Activated T-cell treated with anti-CD3 and anti-CD28 coated beads, Interleukin-2, amount 50 U/mL, for 72 hours (primary cell): ENCODE measurements around the gene MVP. TPM values are rescaled to one million over a fixed set of nuclear protein-coding genes. Genes with fewer than 3 reads are reported as not detected.
A peak's percentile ranks its signal among the peaks of the same experiment; 100 is the strongest.
"Not testable (repeated sequence)": the region's sequence is repeated elsewhere in the genome, so short reads cannot be mapped to it uniquely, and the experiment has no call there.

ENCODE experiments used
- ATAC-seq, 2 donors: fragments of 150-1000 bp; cut with Tn5 transposase; replicated peaks in 1 of 2; 2 replicates each; pipeline ENCODE4 v1.10.0; 2021; ENCODE audit warnings: moderate library complexity in 2 of 2, mild to moderate bottlenecking in 1 of 2
- DNase-seq, 2 donors: peaks; one replicate each; pipeline ENCODE4 v3.0.0; 2021 to 2022; ENCODE audit warnings: mixed read lengths in 1 of 2
- H3K27ac Mint-ChIP-seq: one replicate; pipeline ENCODE4 v1.8.0; 2022; ENCODE audit warnings: mild to moderate bottlenecking, moderate library complexity, mixed read lengths
- H3K27me3 Mint-ChIP-seq: one replicate; pipeline ENCODE4 v1.8.0; 2022; ENCODE audit warnings: low read depth, mixed read lengths
- H3K36me3 Mint-ChIP-seq, 2 donors: one replicate each; pipeline ENCODE4 v1.8.0; 2022; ENCODE audit warnings: mixed read lengths in 2 of 2, mild to moderate bottlenecking in 1 of 2; ENCODE audit not compliant: insufficient read depth in 2 of 2
- H3K4me1 Mint-ChIP-seq: one replicate; pipeline ENCODE4 v1.8.0; 2022; ENCODE audit warnings: low read depth, mixed read lengths
- H3K4me3 Mint-ChIP-seq, 2 donors: one replicate each; pipeline ENCODE4 v1.8.0; 2022; ENCODE audit warnings: mild to moderate bottlenecking in 2 of 2, mixed read lengths in 2 of 2, moderate library complexity in 2 of 2
- H3K9me3 Mint-ChIP-seq, 2 donors: one replicate each; pipeline ENCODE4 v1.8.0; 2022; ENCODE audit warnings: mixed read lengths in 2 of 2
- total RNA-seq, 2 donors: library from RNA; stranded (reverse); gene quantifications; one replicate each; pipeline ENCODE4 v1.2.3, GENCODE V29; 2022

Gene MVP
- total RNA-seq, 2 donors from 2014 or later: 148 to 161 TPM

DNA sequence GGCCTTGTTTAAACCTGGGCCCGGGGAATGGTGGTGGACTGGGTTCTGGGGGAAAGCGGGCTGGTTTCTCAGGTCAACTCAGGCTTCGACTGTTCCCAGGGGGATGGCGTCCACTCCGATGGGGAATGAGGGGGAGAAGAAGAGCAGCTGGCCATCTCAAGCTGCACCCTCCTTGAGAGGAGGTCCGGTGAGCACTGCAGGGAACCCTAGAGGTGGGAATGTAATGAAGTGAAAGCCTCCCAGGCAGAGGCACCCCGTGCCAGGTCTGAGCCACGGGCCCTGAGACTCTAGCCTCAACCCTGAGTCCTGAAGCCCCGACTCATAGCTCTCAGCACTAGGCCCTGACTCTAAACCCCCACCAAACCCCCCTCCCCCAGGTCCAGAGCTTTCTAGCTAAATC lies 43.9 kb downstream of the MVP start:
- H3K27ac Mint-ChIP-seq: no peak overlapping the region
- H3K27me3 Mint-ChIP-seq: no peaks in the 10 kb centered on the region
- H3K36me3 Mint-ChIP-seq: peaks cover 2 to 5% of the 10 kb centered on the region in 2 donors
- DNase-seq: no peak
- H3K4me1 Mint-ChIP-seq: peaks cover 30% of the 10 kb centered on the region
- H3K9me3 Mint-ChIP-seq: no peaks in the 10 kb centered on the region
- no peak overlapping the region for H3K4me3 Mint-ChIP-seq
- no peak for ATAC-seq

DNA sequence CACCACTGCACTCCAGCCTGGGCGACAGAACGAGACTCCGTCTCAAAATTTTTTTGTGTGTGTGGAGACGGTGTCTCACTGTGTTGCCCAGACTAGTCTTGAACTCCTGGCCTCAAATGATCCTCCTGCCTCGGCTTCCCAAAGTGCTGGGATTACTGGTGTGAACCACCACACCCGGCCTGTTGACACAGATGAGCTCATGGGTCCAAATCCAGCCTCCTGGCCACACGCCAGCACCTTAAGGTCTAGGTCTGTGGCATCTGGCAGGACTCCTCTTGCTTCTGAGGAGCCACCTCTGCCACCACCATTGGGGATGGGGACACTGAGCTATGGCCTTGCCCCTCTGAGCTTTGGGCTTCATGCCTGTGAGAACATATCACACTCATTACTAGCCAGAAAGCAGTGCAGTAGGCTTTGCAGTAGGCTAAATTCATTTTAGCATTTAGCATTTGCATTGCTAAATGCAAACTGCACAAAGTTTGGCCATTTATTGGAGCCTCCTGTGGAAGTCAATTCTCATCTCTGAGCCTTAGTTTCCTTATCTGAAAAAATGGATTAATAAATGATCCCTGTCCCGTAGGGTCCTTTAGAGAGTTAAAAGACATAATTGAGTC lies 48.2 kb downstream of the MVP start:
- no peaks in the 10 kb centered on the region for H3K9me3 Mint-ChIP-seq
- H3K27me3 Mint-ChIP-seq: no peaks in the 10 kb centered on the region
- no peaks in the 10 kb centered on the region for H3K36me3 Mint-ChIP-seq
- no peak for ATAC-seq
- DNase-seq: no peak
- H3K4me3 Mint-ChIP-seq: no peak overlapping the region
- peaks cover 2% of the 10 kb centered on the region for H3K4me1 Mint-ChIP-seq
- H3K27ac Mint-ChIP-seq: no peak overlapping the region

DNA sequence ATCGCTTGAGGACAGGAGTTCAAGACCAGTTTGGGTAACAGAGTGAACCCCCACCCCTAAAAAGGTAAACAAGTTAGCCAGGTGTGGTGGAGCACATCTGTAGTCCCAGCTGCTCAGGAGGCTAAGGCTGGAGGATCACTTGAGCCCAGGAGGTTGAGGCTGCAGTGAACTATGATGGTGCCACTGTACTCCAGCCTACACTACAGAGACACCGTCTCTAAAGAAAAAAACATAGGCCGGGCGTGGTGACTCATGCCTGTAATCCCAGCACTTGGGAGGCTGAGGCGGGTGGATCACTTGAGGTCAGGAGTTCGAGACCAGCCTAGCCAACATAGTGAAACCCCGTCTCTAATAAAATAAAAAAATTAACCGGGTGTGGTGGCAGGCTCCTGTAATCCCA lies 48.8 kb downstream of the MVP start:
- not testable (repeated sequence) for H3K27me3 Mint-ChIP-seq, ATAC-seq, H3K9me3 Mint-ChIP-seq, H3K36me3 Mint-ChIP-seq, H3K4me1 Mint-ChIP-seq, H3K27ac Mint-ChIP-seq, H3K4me3 Mint-ChIP-seq, DNase-seq

DNA sequence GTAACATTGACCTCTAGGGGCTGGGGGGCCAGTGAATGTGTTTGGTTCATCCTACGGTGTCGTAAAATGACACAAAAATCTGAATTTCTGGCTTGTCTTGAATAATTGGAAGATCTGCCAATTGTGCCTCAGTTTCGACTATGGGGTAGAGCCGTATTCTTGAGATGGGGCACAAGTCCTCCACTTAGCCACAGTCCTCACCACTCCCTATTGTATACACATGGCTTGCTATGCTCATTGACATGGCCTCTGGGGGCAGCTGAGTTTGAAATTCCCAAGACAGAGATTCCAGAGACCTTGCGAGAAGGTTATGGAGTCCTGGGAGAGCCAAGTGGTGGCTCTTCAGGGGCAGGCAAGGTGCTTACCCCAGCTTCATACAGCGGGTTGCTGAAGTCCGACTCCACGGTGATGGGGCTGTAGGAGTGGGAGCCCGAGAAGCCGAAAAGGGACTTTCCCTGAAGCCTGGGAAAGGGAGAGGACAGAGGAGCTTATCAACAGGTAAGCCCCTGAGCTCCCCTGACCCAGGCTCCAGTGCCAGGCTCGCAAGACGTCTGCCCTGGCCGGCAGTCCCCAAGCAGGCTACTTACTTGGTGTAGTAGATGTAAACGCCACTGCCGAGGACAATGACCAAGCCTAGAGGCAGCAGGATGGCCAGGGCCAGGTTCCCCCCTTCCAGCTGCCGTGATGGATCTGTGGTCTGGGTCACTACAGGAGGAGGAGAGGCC lies 51.7 kb downstream of the MVP start:
- H3K27me3 Mint-ChIP-seq: peaks cover 11% of the 10 kb centered on the region
- no peak overlapping the region for H3K27ac Mint-ChIP-seq
- DNase-seq (no peak), ATAC-seq (no peak)
- no peak overlapping the region for H3K4me3 Mint-ChIP-seq
- H3K9me3 Mint-ChIP-seq: no peaks in the 10 kb centered on the region
- H3K36me3 Mint-ChIP-seq: no peaks in the 10 kb centered on the region
- peaks cover 9% of the 10 kb centered on the region for H3K4me1 Mint-ChIP-seq

DNA sequence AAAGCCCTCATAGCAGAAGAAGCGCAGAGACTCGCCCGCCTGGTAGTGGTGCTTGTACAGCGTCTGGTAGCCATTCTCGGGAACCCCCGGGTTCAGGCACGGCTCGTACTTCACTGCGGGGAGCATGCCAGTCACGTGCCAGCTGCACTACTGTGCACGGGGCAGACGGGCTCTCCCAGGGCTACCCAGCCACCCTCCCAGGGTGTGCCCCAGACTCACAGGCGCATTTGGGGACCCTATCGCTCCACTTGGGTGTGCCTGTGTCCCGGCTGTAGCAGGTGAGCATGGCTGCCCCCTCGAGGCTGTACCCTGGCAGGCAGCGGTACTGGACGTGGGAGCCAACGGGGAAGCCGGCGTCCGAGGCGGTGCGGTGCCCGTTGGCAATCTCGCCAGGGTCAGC lies 53.1 kb downstream of the MVP start:
- no peak overlapping the region for H3K4me3 Mint-ChIP-seq
- peaks cover 20% of the 10 kb centered on the region for H3K4me1 Mint-ChIP-seq
- DNase-seq (no peak), ATAC-seq (no peak)
- H3K27me3 Mint-ChIP-seq: peaks cover 23% of the 10 kb centered on the region
- no peak overlapping the region for H3K27ac Mint-ChIP-seq
- no peaks in the 10 kb centered on the region for H3K36me3 Mint-ChIP-seq
- no peaks in the 10 kb centered on the region for H3K9me3 Mint-ChIP-seq

DNA sequence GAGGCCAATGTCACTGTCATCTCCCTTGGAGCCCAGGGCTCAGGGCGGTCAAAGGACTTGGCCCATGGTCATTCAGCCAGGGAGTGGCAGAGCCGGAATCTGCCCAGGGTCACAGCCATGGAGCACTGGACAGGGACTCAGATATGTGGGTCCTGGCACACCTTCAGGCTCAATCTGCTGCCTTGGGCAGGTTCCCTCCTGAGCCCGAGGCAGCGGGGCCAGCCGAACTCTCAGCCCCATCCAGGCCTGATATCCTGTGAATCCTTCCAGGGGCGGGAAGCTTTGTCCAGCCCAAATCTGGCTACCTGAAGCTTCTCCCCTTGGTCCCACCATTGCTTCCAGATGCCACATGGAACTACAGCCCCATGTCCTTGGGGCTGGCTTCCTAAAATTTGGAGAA lies 54.9 kb downstream of the MVP start:
- H3K4me1 Mint-ChIP-seq: peaks cover 20% of the 10 kb centered on the region
- DNase-seq (no peak), ATAC-seq (no peak)
- no peak overlapping the region for H3K4me3 Mint-ChIP-seq
- H3K36me3 Mint-ChIP-seq: no peaks in the 10 kb centered on the region
- peaks cover 30% of the 10 kb centered on the region for H3K27me3 Mint-ChIP-seq
- H3K9me3 Mint-ChIP-seq: no peaks in the 10 kb centered on the region
- no peak overlapping the region for H3K27ac Mint-ChIP-seq

DNA sequence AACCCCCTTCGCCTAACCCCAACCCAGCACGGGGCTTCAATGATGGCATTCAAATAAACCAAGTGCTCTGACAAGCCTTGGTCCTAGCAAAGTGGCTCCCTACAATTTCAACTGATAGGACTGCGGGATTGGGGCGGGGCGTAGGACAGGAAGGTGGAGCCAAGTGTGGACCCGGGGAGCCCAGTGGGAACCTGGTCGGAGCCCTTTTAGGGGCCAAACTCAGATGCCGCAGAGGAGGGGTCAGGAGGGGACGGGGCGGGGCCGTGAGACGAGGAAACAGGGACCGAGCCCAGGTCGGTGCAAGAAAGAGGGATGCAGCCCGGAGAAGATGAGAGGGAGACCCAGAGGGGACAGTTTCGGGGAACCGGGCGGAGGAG lies 55.9 kb downstream of the MVP start:
- Mint-ChIP-seq H3K4me3 (peak overlapping the region; percentile 26 to 85), H3K9me3 (no peaks in the 10 kb centered on the region), H3K4me1 (peaks cover 20% of the 10 kb centered on the region), H3K36me3 (no peaks in the 10 kb centered on the region), H3K27me3 (peaks cover 30% of the 10 kb centered on the region), H3K27ac (no peak overlapping the region)
- ATAC-seq (no peak), DNase-seq (no peak)

DNA sequence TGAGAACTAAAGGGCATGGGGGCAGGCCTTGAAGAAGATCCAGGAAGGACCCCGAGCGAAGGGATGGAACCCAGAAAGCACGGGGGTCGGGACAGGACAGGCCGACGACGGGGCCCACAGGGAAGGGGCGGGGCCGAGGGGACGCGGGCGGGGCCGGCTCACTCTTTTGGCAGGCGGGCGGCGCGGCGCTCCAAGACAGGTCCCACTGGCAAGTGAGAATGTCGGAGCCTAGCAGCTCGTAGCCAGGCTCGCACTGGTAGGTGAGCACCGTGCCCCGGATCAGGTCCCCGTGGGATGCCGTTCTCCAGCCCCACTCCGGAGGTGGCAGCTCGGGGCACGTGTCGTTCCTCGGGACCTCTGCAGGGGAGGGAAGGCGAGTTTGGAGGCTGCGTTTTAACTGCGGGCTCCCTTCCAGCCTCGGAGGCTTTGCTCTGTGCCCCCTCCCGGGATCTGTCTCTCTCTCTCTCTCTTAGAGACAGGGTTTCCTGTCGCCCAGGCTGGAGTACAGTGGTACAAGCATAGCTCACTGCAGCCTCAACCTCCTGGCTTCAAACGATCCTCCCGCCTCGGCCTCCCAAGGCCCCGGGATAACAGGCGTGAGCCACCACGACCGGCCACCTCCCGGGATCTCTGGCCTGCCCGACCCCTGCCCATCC lies 56.5 kb downstream of the MVP start:
- Mint-ChIP-seq H3K4me1 (peaks cover 20% of the 10 kb centered on the region), H3K36me3 (no peaks in the 10 kb centered on the region), H3K4me3 (peak overlapping the region; percentile 26 to 85), H3K27ac (no peak overlapping the region), H3K27me3 (peaks cover 30% of the 10 kb centered on the region), H3K9me3 (no peaks in the 10 kb centered on the region)
- ATAC-seq (peak; percentile 36 to 46), DNase-seq (peak; percentile 47 to 51)

DNA sequence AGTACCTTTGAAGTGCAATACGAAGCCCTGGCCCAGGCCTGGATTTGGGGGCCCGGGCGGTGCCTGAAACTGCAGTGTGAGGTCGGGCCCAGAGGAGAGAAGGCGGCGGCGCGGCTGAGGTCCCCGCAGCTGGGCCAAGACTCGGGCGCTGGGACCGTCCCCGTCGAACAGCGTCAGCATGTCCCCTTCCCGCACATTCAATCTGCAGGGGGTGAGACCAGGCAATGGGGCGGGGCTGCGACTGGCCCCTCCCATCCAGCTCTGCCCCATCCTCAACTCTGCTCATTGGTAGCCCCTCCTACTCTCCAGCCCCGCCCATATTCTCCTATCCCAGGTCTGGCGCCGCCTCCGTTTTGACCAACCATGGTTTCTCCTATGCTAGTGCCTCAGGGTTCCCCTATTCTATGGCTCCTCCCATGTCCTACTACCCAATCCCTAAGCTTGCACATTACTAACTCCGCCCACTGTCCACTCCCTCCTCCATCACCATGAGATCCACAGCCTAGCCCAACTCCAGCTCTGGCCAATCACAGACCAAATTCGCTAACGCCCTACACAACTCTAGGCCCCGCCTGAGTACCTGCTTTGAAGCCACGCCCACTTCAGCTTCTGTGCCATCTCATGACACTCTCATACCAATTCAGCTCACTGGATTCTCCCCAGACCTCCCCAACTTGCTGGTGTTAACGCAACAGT lies 57.2 kb downstream of the MVP start:
- H3K36me3 Mint-ChIP-seq: no peaks in the 10 kb centered on the region
- H3K27ac Mint-ChIP-seq: no peak overlapping the region
- H3K9me3 Mint-ChIP-seq: no peaks in the 10 kb centered on the region
- peak overlapping the region; percentile 26 to 85 for H3K4me3 Mint-ChIP-seq
- peak; percentile 73 to 84 for DNase-seq
- ATAC-seq: peak; percentile 90 to 91
- H3K4me1 Mint-ChIP-seq: peaks cover 20% of the 10 kb centered on the region
- peaks cover 30% of the 10 kb centered on the region for H3K27me3 Mint-ChIP-seq

DNA sequence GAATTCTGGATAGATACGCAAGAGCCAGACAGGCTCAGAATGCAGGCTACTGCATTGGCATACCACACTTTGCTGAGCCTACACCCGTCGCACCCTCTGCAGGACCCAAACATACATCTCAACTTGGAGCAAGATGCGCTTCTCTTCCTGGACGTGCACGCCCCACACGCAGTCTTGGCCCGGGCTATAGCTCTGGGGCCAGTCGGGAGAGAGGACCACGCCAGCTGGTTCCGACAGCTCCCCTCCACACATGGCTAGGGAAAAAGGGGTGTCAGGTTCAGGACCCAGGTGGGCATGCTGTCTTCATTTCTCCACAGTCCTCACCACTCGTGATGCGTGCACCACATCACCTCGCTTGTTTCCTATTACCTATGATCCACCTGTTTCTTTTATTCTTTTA lies 57.9 kb downstream of the MVP start:
- Mint-ChIP-seq H3K9me3 (no peaks in the 10 kb centered on the region), H3K36me3 (no peaks in the 10 kb centered on the region), H3K27me3 (peaks cover 30% of the 10 kb centered on the region), H3K27ac (no peak overlapping the region), H3K4me3 (no peak overlapping the region), H3K4me1 (peaks cover 20% of the 10 kb centered on the region)
- DNase-seq (no peak), ATAC-seq (no peak)

DNA sequence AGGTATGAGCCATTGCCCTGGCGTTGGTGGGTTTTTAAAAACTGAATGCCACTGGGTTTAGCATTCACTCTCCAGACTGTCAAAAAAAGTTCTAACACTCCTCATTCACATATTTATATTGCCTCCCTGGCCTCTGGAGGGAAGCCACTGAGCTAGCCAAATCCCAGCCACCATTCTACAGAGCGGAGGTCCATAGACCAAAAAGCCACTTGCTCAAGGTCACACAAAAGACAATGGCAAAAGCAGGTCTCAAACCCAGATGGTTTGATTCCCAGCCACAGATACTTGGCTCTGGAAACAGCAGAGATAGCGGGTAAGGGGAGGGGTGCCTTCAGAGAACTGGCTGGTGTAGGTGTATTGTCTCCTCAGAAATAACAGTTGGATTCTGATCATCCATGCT lies 60.8 kb downstream of the MVP start:
- peaks cover 30% of the 10 kb centered on the region for H3K27me3 Mint-ChIP-seq
- ATAC-seq: no peak
- peaks cover 19% of the 10 kb centered on the region for H3K4me1 Mint-ChIP-seq
- no peaks in the 10 kb centered on the region for H3K36me3 Mint-ChIP-seq
- H3K27ac Mint-ChIP-seq: no peak overlapping the region
- no peak for DNase-seq
- no peaks in the 10 kb centered on the region for H3K9me3 Mint-ChIP-seq
- no peak overlapping the region for H3K4me3 Mint-ChIP-seq

DNA sequence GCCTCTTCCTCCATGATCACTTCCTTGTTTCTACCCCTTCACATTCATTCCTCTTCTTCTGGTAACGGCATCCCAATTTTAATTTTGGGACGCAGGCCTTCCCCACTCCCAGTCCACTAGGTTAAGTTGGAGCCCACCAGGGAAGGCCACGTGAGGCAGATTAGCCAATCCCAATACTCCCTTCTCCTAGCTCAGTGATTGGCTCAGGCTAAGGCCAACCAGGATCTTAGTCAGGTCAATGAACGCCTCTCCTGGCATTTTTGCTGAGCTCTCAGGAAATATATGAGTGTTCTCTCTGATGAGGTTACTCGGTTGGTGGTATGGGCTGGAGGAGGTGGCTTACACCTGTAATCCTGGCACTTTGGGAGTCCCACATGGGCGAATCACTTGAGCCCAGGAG lies 63.7 kb downstream of the MVP start:
- Mint-ChIP-seq H3K27ac (no peak overlapping the region), H3K36me3 (no peaks in the 10 kb centered on the region), H3K9me3 (no peaks in the 10 kb centered on the region), H3K4me1 (no peaks in the 10 kb centered on the region), H3K27me3 (peaks cover 12% of the 10 kb centered on the region), H3K4me3 (no peak overlapping the region)
- DNase-seq (no peak), ATAC-seq (no peak)

DNA sequence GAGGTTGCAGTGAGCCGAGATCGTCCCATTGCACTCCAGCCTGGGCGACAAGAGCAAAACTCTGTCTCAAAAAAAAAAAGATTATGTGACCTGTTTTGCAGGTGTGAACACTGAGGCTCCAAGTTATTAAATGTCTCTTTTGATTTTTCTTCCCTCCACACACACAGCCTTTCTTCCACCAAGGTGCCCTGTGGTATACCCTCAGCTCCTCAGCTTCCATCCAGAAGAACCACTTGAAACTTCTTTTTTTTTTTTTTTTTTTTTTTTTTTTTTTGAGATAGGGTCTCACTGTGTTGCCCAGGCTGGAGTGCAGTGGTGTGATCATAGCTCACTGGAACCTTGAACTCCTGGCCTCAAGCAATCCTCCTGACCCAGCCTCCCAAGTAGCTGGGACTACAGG lies 69.1 kb downstream of the MVP start:
- not testable (repeated sequence) for H3K4me1 Mint-ChIP-seq, DNase-seq, H3K27me3 Mint-ChIP-seq, H3K4me3 Mint-ChIP-seq, H3K36me3 Mint-ChIP-seq, H3K27ac Mint-ChIP-seq, ATAC-seq, H3K9me3 Mint-ChIP-seq
